ENCODE data around the gene FRS3. TPM values are rescaled to one million over a fixed set of nuclear protein-coding genes. Genes with fewer than 3 reads are reported as not detected.

The FRS3 gene
- total RNA-seq, 4 donors from 2014 or later, result 1.9 to 3.9 (median 3.7) TPM

DNA sequence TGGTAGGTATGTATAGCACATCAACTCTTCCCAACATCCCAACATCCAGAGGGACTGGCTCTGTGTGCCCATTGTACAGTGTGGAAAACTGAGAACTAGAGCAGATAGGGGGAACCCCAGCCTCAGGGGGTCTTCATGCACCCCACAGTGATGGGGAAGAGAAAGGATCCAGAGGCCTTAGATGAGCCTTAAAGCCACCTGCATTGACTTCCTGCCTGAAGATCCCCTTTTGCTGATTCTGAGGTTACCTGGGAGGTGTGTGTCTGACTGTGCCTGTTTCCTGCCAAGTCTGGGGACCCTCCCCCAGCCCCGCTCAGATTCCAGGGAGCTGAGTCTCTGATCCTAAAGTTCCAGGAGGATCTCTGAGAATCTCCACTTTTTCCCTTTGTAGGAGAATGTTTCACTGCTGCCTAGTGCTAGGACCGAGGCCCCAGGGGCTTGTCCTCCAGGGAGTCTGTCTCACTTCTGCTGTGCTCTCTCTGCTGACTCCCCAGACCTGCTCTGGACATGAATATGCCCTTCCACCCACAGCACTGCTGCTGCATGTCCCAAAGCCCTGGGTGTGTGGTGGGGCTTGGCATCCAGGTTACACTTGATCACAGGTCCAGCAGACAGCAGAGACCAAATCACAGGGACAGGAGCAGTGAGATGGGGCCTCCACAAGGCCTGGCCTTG lies 19.7 kb downstream of the FRS3 start:
- Histone ChIP-seq H3K4me1 (no peaks in the 10 kb centered on the region), H3K9me3 (no peaks in the 10 kb centered on the region), H3K4me3 (no peak overlapping the region), H3K36me3 (no peaks in the 10 kb centered on the region), H3K27ac (no peak overlapping the region), H3K27me3 (peaks cover 4% of the 10 kb centered on the region)
- TF ChIP-seq POLR2AphosphoS5 (IDR thresholded peaks at IDR 0.05), result no peak
- TF ChIP-seq EP300 (IDR thresholded peaks at IDR 0.05), result no peak
- no peak for TF ChIP-seq POLR2A (IDR thresholded peaks at IDR 0.05)
- TF ChIP-seq, protein P1, sequence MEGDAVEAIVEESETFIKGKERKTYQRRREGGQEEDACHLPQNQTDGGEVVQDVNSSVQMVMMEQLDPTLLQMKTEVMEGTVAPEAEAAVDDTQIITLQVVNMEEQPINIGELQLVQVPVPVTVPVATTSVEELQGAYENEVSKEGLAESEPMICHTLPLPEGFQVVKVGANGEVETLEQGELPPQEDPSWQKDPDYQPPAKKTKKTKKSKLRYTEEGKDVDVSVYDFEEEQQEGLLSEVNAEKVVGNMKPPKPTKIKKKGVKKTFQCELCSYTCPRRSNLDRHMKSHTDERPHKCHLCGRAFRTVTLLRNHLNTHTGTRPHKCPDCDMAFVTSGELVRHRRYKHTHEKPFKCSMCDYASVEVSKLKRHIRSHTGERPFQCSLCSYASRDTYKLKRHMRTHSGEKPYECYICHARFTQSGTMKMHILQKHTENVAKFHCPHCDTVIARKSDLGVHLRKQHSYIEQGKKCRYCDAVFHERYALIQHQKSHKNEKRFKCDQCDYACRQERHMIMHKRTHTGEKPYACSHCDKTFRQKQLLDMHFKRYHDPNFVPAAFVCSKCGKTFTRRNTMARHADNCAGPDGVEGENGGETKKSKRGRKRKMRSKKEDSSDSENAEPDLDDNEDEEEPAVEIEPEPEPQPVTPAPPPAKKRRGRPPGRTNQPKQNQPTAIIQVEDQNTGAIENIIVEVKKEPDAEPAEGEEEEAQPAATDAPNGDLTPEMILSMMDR (IDR thresholded peaks at IDR 0.05), result no peak
- DNase-seq (ENCODE audit: low spot score in 2 of 2), result no peak
- 83% methylated on average over 2 of the region's 2 CpGs for WGBS

DNA sequence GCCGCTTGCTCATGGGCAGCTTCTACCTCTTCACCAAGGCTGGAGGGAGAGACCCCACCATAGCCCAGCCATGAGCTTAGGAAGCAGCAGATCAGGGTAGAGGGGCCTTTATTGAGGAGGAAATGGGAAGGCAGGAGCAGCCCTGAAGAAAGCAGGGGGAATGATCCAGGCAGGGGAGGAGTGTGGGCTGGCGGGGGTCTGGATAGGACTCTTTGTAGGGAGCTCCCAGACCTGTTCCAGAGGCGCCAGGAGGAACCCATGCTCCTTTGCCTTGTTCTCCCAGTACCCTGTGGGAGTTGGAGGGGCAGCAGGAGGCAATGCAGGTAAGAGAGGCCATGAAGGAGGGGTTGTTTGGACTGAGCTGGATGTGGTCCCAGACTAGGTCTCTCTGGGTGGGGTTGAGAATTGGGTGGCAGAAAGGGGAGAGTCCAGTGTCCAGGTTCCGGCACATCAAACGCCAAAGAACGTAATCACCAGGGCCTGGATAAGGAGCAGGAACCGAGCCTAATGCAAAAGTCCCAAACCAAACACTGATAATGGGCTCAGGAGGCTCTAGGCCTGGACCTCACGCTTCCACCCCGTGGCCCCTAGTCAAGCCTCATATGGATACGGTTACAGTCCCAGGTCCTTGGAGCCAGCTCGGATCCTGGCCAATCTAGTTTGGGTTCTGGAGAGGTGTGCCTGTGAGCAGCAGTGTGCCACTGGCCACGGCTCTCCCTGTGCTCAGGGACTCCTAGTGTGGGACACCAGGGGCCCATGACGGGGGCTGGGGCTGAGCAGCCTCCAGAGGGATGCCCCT lies 20.4 kb downstream of the FRS3 start:
- H3K4me1 ChIP-seq, result no peaks in the 10 kb centered on the region
- no peak for DNase-seq (ENCODE audit: low spot score in 2 of 2)
- no peak overlapping the region for H3K4me3 ChIP-seq
- peaks cover 4% of the 10 kb centered on the region for H3K27me3 ChIP-seq
- TF ChIP-seq, protein P1 (IDR thresholded peaks at IDR 0.05), result no peak
- TF ChIP-seq POLR2A (IDR thresholded peaks at IDR 0.05), result no peak
- TF ChIP-seq EP300 (IDR thresholded peaks at IDR 0.05), result no peak
- no peak for TF ChIP-seq POLR2AphosphoS5 (IDR thresholded peaks at IDR 0.05)
- 93% methylated on average over 8 of the region's 13 CpGs for WGBS
- H3K9me3 ChIP-seq, result no peaks in the 10 kb centered on the region
- H3K27ac ChIP-seq, result no peak overlapping the region
- H3K36me3 ChIP-seq, result no peaks in the 10 kb centered on the region

DNA sequence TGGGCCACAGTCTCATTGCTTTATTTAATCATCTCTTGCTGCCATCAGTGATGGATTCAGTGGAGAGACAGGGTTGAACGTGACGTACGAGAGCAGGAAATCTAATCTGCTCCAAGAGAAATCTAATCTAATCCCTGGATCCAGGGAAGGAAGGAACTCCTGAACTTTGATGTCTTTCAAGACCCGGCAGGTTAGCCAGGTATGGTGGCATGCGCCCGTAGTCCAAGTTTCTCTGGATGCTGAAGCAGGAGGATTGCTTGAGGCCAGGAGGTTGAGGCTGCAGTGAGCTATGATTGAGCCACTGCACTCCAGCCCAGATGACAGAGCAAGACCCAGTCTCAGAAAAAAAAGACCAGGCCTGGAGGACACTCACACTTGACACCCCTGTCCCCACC lies 21.1 kb downstream of the FRS3 start:
- no peak for TF ChIP-seq EP300 (IDR thresholded peaks at IDR 0.05)
- TF ChIP-seq, protein P1 (IDR thresholded peaks at IDR 0.05), result no peak
- no peak for TF ChIP-seq POLR2A (IDR thresholded peaks at IDR 0.05)
- TF ChIP-seq POLR2AphosphoS5 (IDR thresholded peaks at IDR 0.05), result no peak
- H3K4me3 ChIP-seq, result no peak overlapping the region
- DNase-seq (ENCODE audit: low spot score in 2 of 2), result no peak
- no peaks in the 10 kb centered on the region for H3K9me3 ChIP-seq
- H3K27ac ChIP-seq, result no peak overlapping the region
- no peaks in the 10 kb centered on the region for H3K4me1 ChIP-seq
- H3K27me3 ChIP-seq, result peaks cover 4% of the 10 kb centered on the region
- 95% methylated on average over 6 of the region's 6 CpGs for WGBS
- H3K36me3 ChIP-seq, result no peaks in the 10 kb centered on the region

DNA sequence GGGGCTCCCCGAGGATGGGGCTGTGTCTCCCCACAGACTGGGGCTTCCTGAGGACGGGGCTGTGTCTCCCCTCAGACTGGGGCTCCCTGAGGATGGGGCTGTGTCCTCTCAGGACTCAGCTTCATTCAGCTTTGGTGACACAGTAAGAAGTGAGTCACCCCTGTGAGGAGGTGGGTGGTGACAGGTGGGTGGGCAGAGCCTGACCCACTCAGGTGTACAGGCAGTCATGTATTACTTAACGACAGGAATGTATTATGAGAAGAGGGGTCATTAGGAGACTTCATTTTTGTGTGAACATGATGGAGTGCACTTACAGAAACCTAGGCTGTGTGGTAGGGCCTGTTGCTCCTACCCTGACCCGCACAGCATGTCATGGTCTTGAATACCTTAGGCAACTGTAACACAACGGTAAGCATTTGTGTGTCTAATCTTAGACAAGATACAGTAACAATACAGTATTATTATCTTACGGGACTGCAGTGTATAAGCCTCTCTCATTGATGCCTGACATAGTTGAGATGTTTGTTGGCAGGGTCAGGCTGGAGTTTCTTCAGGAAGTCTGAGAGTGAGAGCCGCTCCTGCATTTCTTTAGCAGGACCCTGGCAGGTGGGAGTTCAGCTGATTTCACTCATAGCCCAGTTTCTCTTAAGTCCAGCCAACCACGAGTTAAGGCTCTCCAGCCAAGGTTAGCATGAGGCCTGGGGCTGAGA lies 21.6 kb downstream of the FRS3 start:
- DNase-seq (ENCODE audit: low spot score in 2 of 2), result no peak
- Histone ChIP-seq H3K4me1 (no peaks in the 10 kb centered on the region), H3K4me3 (no peak overlapping the region), H3K9me3 (no peaks in the 10 kb centered on the region), H3K27ac (no peak overlapping the region), H3K36me3 (no peaks in the 10 kb centered on the region), H3K27me3 (peaks cover 4% of the 10 kb centered on the region)
- 82% methylated on average over 7 of the region's 8 CpGs for WGBS
- TF ChIP-seq EP300 (IDR thresholded peaks at IDR 0.05), result no peak
- TF ChIP-seq POLR2A (IDR thresholded peaks at IDR 0.05), result no peak
- TF ChIP-seq, protein P1 (IDR thresholded peaks at IDR 0.05), result no peak
- TF ChIP-seq POLR2AphosphoS5 (IDR thresholded peaks at IDR 0.05), result no peak

DNA sequence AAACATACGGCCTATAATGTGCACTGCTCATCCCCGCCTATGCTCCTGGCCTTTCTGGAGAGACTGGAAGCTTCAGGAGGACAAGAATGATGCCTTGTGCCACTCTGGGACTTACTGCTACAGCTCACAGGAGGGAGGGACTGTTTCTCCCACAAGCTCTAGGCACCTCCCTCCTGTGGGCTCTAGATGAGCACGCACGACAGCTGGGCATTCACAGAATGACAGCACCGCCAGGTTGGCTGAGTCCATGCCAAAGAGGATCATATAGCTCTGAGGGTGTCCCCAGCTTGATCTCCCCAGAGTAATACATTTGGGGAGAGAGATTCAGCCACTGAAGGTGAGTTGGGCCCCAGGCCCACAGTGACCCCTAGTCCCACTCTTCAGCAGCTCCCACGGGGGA lies 22.4 kb downstream of the FRS3 start:
- Histone ChIP-seq H3K27me3 (peaks cover 4% of the 10 kb centered on the region), H3K27ac (no peak overlapping the region), H3K9me3 (no peaks in the 10 kb centered on the region), H3K36me3 (no peaks in the 10 kb centered on the region), H3K4me3 (no peak overlapping the region), H3K4me1 (no peaks in the 10 kb centered on the region)
- DNase-seq (ENCODE audit: low spot score in 2 of 2), result no peak
- no peak for TF ChIP-seq POLR2A (IDR thresholded peaks at IDR 0.05)
- TF ChIP-seq POLR2AphosphoS5 (IDR thresholded peaks at IDR 0.05), result no peak
- TF ChIP-seq EP300 (IDR thresholded peaks at IDR 0.05), result no peak
- TF ChIP-seq, protein P1 (IDR thresholded peaks at IDR 0.05), result no peak
- WGBS, result 86% methylated on average over 6 of the region's 6 CpGs
